Esophagus mucosa (tissue), 1 donor: ENCODE measurements around the gene UTP14A. TPM values are rescaled to one million over a fixed set of nuclear protein-coding genes. Genes with fewer than 3 reads are reported as not detected.
A peak's percentile ranks its signal among the peaks of the same experiment; 100 is the strongest.

Source experiments
- ATAC-seq: fragments of 200-7000 bp; cut with Tn5 transposase; one replicate; pipeline ENCODE4 v1.9.1; 2020
- total RNA-seq: library from RNA; stranded (reverse); gene quantifications from one replicate; pipeline ENCODE4 v1.2.4, GENCODE V29; 2023
- donor health status: DM: yes; HTN: yes; CAD: no.

Gene UTP14A
- total RNA-seq, 1 donor from 2014 or later = 17.7 TPM

DNA sequence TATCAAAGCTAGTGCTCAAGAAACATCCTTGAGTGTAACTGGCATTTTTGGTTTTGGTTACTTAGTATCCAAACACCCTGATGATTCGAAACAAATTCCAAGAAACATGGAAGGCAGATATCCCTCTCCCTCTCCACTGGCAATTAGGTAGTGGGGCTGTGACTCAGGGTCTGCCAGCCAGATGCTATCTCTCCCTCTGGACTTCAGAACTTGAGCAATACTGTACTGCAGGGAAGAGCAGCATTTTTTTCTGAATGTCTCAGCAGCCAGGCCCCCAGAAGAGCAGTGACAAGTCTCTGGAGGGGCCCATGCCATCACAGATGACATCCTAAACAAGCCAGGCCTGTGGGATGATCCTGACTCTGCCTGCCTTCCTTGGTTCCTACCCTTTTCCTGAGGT lies 39.2 kb downstream of the UTP14A start:
- ATAC-seq = no peak

- no peak for ATAC-seq
Measured at GRCh38 chrX:129953334-129953648, 47.3 kb downstream of the UTP14A start.

DNA sequence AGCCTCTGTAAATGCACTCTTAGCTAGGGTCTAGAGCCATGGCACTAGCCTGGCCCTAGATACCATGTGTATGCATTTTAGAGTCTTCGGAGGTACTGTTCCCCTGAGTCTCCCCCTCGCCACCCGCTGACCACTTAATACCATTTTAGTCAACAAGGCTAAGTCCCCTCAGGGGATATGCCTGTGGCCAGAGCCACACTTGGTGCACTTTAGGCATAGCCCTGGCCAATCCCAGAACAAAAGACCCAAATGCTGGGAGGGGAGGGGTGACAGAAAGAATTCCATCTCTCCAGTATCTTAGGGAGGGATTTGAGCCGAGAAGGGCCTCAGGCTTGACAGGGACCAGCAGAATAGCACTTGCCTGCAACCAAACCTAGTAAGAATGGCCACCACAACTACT lies 47.9 kb downstream of the UTP14A start:
- no peak for ATAC-seq

- no peak for ATAC-seq
Measured at GRCh38 chrX:129954804-129955203, 48.8 kb downstream of the UTP14A start.

DNA sequence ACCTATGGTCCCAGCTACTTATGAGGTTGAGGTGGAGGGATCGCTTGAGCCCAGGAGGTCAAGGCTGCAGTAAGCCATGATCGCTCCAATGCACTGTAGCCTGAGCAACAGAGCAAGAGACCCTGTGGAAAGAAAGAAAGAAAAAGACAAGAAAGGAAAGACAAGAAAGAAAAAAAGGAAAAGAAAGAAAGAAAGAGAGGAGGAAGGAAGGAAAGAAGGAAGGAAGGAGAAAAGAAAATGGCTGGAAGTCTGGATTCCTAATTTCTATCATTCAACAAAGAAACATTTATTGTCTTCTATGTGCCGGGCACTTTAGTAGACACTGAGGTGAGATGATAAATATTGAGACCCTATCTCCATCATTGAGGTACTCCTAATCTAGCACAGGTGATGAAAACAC lies 49.7 kb downstream of the UTP14A start:
- no peak for ATAC-seq

GRCh38 chrX:129956145-129956544 lies 50.2 kb downstream of the UTP14A start:
- no peak for ATAC-seq

DNA sequence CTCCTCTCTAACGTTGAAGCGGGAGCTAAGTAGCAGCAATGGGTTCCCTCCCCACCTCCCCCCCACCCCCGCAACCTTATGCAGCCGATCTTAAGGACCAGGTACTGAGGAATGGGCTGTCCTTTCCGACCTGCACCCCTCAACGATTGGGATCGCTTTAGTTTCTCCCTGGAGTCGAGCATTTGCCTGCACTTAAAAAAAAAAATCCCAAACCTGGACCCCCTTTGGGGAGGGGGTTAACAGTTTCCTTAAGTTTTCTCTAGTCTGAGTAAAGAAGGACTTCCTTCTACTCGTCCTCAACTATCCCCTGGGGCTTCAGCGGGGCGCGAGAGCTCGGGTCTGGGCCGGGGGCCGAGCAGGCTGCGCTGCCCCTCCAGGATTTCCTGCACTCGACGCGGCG lies 50.8 kb downstream of the UTP14A start:
- ATAC-seq = no peak

DNA sequence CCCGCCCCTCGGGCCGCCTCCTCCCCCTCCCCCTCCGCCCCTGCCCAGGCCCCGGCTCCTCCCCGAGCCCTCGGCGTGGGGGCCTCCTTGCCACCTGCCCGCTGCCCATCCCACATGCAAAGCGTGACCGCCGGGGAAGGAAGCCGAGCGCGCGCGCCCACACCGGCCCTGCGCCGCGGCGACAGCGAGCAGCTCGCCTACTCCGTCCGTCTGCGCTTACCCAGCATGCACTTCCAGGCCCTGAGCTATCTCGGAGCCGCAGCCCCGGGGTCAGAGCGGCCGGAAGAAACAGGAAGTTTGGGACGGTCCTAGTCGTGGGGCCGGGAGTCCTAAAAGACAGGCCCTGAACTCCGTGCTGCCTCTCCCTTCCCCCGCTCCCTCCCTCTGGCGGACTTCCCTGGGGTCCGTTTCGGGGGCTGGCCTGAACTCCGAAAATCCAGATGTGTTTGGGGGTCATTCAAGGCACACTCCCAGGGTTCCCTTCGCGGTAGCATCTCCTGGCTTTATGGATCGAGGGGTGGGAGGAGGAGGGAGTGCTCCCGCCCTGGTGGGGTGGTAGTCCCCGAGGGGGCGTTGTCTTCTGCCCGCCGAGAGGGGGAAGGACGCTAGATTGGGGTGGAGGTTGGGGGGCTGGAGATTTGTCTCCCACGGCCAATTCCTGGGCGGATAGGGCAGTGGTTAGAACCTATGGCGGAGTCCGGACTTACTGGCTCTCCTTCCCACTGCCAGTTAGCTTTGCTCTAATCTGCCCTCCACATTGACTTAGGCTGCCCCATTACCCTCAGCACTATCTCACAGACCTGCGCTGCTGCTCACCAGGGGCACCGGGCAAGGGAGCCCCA lies 51.5 kb downstream of the UTP14A start:
- ATAC-seq = peak; percentile 61

- no peak for ATAC-seq
Measured at GRCh38 chrX:129958083-129958465, 52.1 kb downstream of the UTP14A start.

GRCh38 chrX:129958814-129959492 lies 53.0 kb downstream of the UTP14A start:
- ATAC-seq = peak; percentile 36

GRCh38 chrX:129959493-129959832 lies 53.5 kb downstream of the UTP14A start:
- peak; percentile 37 for ATAC-seq

- ATAC-seq = peak; percentile 88
Measured at GRCh38 chrX:129961180-129962083, 55.5 kb downstream of the UTP14A start.

DNA sequence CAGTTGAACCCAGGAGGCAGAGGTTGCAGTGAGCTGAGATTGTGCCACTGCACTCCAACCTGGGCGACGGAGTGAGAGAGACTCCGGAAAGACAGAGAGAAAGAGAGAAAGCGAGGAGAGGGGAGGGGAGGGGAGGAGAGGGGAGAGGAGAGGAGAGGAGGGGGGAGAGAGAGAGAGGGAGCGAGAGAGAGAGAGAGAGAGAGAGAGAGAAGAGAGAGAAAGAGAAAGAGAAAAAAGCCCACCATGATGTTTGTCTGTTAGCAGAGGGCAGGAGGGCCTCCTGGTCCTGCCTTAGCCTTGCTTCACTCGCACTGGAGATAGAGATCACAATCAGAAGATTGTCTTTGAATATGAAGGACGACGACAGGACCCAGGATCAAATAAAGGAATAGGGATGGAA lies 57.8 kb downstream of the UTP14A start:
- no peak for ATAC-seq

- ATAC-seq = no peak
Measured at GRCh38 chrX:129965166-129965565, 59.2 kb downstream of the UTP14A start.

DNA sequence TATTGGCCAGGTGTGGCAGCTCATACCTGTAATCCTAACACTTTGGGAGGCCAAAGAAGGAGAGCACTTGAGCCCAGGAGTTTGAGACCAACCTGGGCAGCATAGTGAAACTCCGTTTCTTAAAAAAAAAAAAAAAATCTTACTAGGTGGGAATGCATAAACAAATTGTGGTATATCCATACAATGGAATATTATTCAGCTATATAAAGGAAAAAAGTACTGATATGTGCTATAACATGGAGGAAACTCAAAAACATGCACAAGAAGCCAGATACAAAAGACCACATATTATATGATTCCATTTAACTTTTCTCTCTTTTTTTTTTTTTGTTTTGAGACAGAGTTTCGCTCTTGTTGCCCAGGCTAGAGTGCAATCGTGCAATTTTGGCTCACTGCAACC lies 63.0 kb downstream of the UTP14A start:
- no peak for ATAC-seq

DNA sequence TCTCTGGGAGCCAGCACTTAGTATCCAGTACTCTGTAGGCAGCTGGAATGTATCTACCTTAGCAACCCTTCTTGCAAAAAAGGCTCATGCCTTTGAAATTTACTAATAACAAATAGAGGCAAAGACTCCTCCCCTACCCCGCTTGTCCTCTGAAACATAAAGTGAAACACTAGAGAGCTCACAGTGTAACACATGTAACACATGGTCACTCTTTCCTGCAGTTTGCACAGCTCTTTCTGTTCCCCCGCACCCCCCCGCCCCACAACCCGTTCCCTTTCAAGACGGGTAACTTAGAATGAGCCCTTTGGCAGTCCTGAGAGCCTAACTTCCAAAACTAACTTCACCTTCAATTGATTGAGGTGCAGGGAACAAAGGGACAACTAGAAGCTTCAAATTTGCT lies 70.5 kb downstream of the UTP14A start:
- ATAC-seq = no peak

Other genes with a start within 250 kb of the UTP14A start
- gene XPNPEP2, start 167.2 kb upstream of the UTP14A start, total RNA-seq = 0.36 TPM
- gene SASH3, start 126.2 kb upstream of the UTP14A start, total RNA-seq = 1.6 TPM
- 12.8 TPM for gene ZDHHC9, start 62.3 kb upstream of the UTP14A start, total RNA-seq
- gene BCORL1, start 76.5 kb downstream of the UTP14A start, total RNA-seq = 2.6 TPM
- gene ELF4, start 204.3 kb downstream of the UTP14A start, total RNA-seq = 11.2 TPM